GM23248 (cell line): ENCODE results near the gene SYNPO. TPM values are rescaled to one million over a fixed set of nuclear protein-coding genes. Genes with fewer than 3 reads are reported as not detected.

ENCODE experiments used
- DNase-seq: peaks from one replicate; pipeline ENCODE4 v3.0.0-alpha.2; 2015
- H2AFZ ChIP-seq: fragments of 200-600 bp; sonication (generic); 2 replicates; pipeline ENCODE4 v1.6.1; 2016; ENCODE audit warnings: antibody characterized with exemption
- H3F3A ChIP-seq: fragments of 200-600 bp; sonication (generic); 2 replicates; pipeline ENCODE4 v1.6.1; 2016; ENCODE audit warnings: mild to moderate bottlenecking, antibody characterized with exemption, mixed run types; ENCODE audit not compliant: insufficient read depth
- H3K27ac ChIP-seq: fragments of 200-600 bp; sonication (generic); 2 replicates; pipeline ENCODE4 v1.5.1; 2016; ENCODE audit warnings: mild to moderate bottlenecking
- H3K27me3 ChIP-seq: fragments of 200-600 bp; sonication (generic); replicated peaks from 2 replicates; pipeline ENCODE4 v1.6.1; 2016; ENCODE audit warnings: mild to moderate bottlenecking; ENCODE audit not compliant: insufficient read depth
- H3K36me3 ChIP-seq: fragments of 200-600 bp; sonication (generic); 2 replicates; pipeline ENCODE4 v1.6.1; 2016; ENCODE audit warnings: low read depth, mild to moderate bottlenecking
- H3K4me1 ChIP-seq: fragments of 200-600 bp; sonication (generic); 2 replicates; pipeline ENCODE4 v1.6.1; 2016; ENCODE audit warnings: mild to moderate bottlenecking; ENCODE audit not compliant: insufficient read depth
- H3K4me2 ChIP-seq: fragments of 200-600 bp; sonication (generic); one replicate; pipeline ENCODE4 v1.6.1; 2016; ENCODE audit warnings: mild to moderate bottlenecking; ENCODE audit not compliant: unreplicated experiment
- H3K4me3 ChIP-seq: fragments of 200-600 bp; sonication (generic); 2 replicates; pipeline ENCODE4 v1.5.1; 2016; ENCODE audit warnings: mild to moderate bottlenecking
- H3K79me2 ChIP-seq: fragments of 200-600 bp; sonication (generic); 2 replicates; pipeline ENCODE4 v1.6.1; 2016; ENCODE audit warnings: mild to moderate bottlenecking; ENCODE audit not compliant: insufficient read depth
- H3K9ac ChIP-seq: fragments of 200-600 bp; sonication (generic); 2 replicates; pipeline ENCODE4 v1.6.1; 2016; ENCODE audit warnings: mild to moderate bottlenecking
- H3K9me2 ChIP-seq: fragments of 200-600 bp; sonication (generic); 2 replicates; pipeline ENCODE4 v1.6.1; 2016; ENCODE audit warnings: mixed run types, mild to moderate bottlenecking, moderate library complexity; ENCODE audit not compliant: insufficient read depth
- H3K9me3 ChIP-seq: fragments of 200-600 bp; sonication (generic); one replicate; pipeline ENCODE4 v1.6.1; 2017; ENCODE audit warnings: low read depth
- H4K20me1 ChIP-seq: fragments of 200-600 bp; sonication (generic); 2 replicates; pipeline ENCODE4 v1.6.0; 2016; ENCODE audit not compliant: insufficient read depth
- EZH2 ChIP-seq: fragments of 200-600 bp; sonication (generic); IDR thresholded peaks from 2 replicates; pipeline ENCODE4 v1.6.1; 2018; ENCODE audit warnings: antibody characterized with exemption, mild to moderate bottlenecking; ENCODE audit not compliant: insufficient read depth, poor library complexity, severe bottlenecking
- EZH2phosphoT487 ChIP-seq: fragments of 200-600 bp; sonication (generic); IDR thresholded peaks from 2 replicates; pipeline ENCODE4 v1.6.1; 2018; ENCODE audit warnings: antibody characterized with exemption, moderate library complexity, mild to moderate bottlenecking, low read depth; ENCODE audit not compliant: insufficient read depth
- WGBS, 2 experiments: methylation state at CpG; one replicate each; pipeline ENCODE4 v1.1.6; 2015 to 2017; ENCODE audit warnings: low lambda C conversion rate in 2 of 2, low coverage in 1 of 2; ENCODE audit errors: missing lambda C conversion rate in 2 of 2; 5-methylcytosine and 5-hydroxymethylcytosine counted together
- in situ Hi-C: fragments of 300-500 bp; cut with MboI; formaldehyde crosslinking; loops from 2 replicates; pipeline ENCODE4 v1.15.0; 2020
- polyA plus RNA-seq: library from polyadenylated mRNA; unstranded; fragments of >200 nt; fragmentation: Nextera tagmentation; extraction: Ambion mirVana; gene quantifications from 2 replicates; pipeline ENCODE4 v1.2.1, GENCODE V29; 2016
- total RNA-seq: library from RNA; depleted of rRNA; stranded (reverse); fragments of >200 nt; shearing (Covaris generic); gene quantifications from 2 replicates; pipeline ENCODE4 v1.2.3, GENCODE V29; 2014

Gene SYNPO
- total and polyA plus RNA-seq, 2 experiments from 2014 or later, result 5.6 to 6.1 TPM

- WGBS, 2 experiments, result 97 to 98% methylated on average over 3 of the region's 3 CpGs
- no peaks in the 10 kb centered on the region for H3K27me3 ChIP-seq
- TF ChIP-seq EZH2phosphoT487 (no peak), EZH2 (no peak)
- peaks cover 7% of the 10 kb centered on the region for H3K79me2 ChIP-seq
- H3K36me3 ChIP-seq, result no peaks in the 10 kb centered on the region
- H3F3A ChIP-seq, result peaks cover 51% of the 10 kb centered on the region
- H3K9ac ChIP-seq, result no peak overlapping the region
- 0 out of 2 replicates have a peak overlapping the region, but pooled peaks have one; percentile 89 for H3K27ac ChIP-seq
- no peak overlapping the region for H2AFZ ChIP-seq
- no peaks in the 10 kb centered on the region for H3K9me3 ChIP-seq
- H4K20me1 ChIP-seq, result no peaks in the 10 kb centered on the region
- no peak overlapping the region for H3K4me3 ChIP-seq
- in situ Hi-C loops, result no loop called here
- peaks cover 72% of the 10 kb centered on the region for H3K4me1 ChIP-seq
- no peaks in the 10 kb centered on the region for H3K9me2 ChIP-seq
- DNase-seq, result no peak
- H3K4me2 ChIP-seq, result no peak overlapping the region
These were observed 1.1 kb upstream of the SYNPO start for GRCh38 chr5:150639377-150639692.

DNA sequence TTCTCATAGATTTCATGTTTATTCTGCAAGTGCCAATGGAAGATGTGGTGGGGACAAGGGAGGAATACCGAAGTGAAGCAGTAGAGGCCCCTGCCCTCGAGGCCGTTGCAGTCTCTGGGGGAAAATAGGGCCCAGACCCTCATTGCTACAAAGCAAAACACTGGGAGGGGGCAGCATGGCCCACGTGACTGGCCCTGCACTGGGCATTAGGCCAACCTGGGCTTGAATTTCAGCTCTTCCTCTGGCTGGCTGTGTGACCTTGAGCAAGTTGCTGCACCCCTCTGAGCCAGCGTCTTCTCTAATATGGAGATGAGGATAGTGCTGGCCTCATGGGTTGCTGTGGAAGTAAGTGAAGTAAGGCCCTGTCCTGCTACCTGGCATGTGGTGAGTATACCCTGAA, 709 bp upstream of the SYNPO start:
- Histone ChIP-seq H3K79me2 (peaks cover 11% of the 10 kb centered on the region), H3F3A (peaks cover 51% of the 10 kb centered on the region), H3K36me3 (no peaks in the 10 kb centered on the region), H3K27me3 (no peaks in the 10 kb centered on the region), H3K9ac (peak overlapping the region; percentile 66), H3K27ac (peak overlapping the region; percentile 89), H3K4me2 (peak overlapping the region; percentile 71), H4K20me1 (no peaks in the 10 kb centered on the region), H2AFZ (no peak overlapping the region), H3K9me3 (no peaks in the 10 kb centered on the region), H3K4me3 (0 out of 2 replicates have a peak overlapping the region, but pooled peaks have one; percentile 47), H3K9me2 (no peaks in the 10 kb centered on the region), H3K4me1 (peaks cover 76% of the 10 kb centered on the region)
- WGBS, 2 experiments, result 39 to 40% methylated on average over 5 of the region's 5 CpGs
- in situ Hi-C loops, result loop anchor here (10.0 kb wide), 1 partner anchor 175 kb away; no protein-coding TSS in a partner anchor
- TF ChIP-seq EZH2phosphoT487 (no peak), EZH2 (no peak)
- no peak for DNase-seq

DNA sequence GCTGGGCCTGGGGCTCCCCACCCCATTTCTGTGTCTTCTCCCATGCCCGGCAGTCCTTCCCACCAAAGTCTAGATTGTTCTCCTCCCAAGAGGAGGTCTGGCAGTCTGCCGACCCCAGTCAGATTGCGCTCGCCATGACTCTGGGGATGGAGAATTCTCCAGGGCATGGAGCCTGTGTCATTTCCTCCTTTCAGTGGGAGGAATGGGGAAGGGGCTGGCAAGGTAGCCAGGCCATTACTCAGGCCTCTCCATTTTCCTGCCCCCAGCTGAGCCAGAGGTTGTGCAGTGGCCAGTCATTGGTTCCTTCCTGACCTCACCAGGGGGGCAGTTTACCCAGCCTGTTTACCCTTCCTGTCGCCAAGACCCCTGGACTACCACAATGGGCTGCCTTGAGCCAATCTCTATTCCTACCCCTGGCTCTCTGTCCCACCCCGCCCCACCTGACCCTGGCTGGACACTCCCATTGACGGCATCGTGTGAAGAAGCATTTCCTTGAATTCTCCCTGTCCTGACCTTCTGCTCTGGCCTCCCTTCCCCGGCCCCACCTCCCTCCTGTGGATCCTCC, 628 bp downstream of the SYNPO start:
- H3K27ac ChIP-seq, result peak overlapping the region; percentile 89
- no peaks in the 10 kb centered on the region for H3K9me3 ChIP-seq
- peak overlapping the region; percentile 66 for H3K9ac ChIP-seq
- DNase-seq, result peak; percentile 86
- WGBS, 2 experiments, result 19 to 28% methylated on average over 9 of the region's 9 CpGs
- H2AFZ ChIP-seq, result no peak overlapping the region
- H3K4me1 ChIP-seq, result peaks cover 82% of the 10 kb centered on the region
- H3K79me2 ChIP-seq, result peaks cover 21% of the 10 kb centered on the region
- no peaks in the 10 kb centered on the region for H3K27me3 ChIP-seq
- peak overlapping the region; percentile 71 for H3K4me2 ChIP-seq
- peak overlapping the region; percentile 47 for H3K4me3 ChIP-seq
- H3F3A ChIP-seq, result peaks cover 44% of the 10 kb centered on the region
- no peak for TF ChIP-seq EZH2phosphoT487
- no peak for TF ChIP-seq EZH2
- in situ Hi-C loops, result loop anchor here (10.0 kb wide), 1 partner anchor 176 kb away; no protein-coding TSS in a partner anchor
- H3K9me2 ChIP-seq, result no peaks in the 10 kb centered on the region
- H3K36me3 ChIP-seq, result no peaks in the 10 kb centered on the region
- no peaks in the 10 kb centered on the region for H4K20me1 ChIP-seq

GRCh38 chr5:150641824-150642566, 1.5 kb downstream of the SYNPO start:
- in situ Hi-C loops, result loop anchor here (10.0 kb wide), 1 partner anchor 177 kb away; no protein-coding TSS in a partner anchor
- peak; percentile 38 for DNase-seq
- TF ChIP-seq EZH2phosphoT487 (no peak), EZH2 (no peak)

More at GRCh38 chr5:150641824-150642566, 1.5 kb downstream of the SYNPO start:
- H3K9ac ChIP-seq, result peak overlapping the region; percentile 66
- H3K4me3 ChIP-seq, result peak overlapping the region; percentile 47
- no peaks in the 10 kb centered on the region for H3K9me2 ChIP-seq
- peaks cover 73% of the 10 kb centered on the region for H3K4me1 ChIP-seq
- H3F3A ChIP-seq, result peaks cover 38% of the 10 kb centered on the region
- H2AFZ ChIP-seq, result no peak overlapping the region
- H3K79me2 ChIP-seq, result peaks cover 29% of the 10 kb centered on the region
- H3K4me2 ChIP-seq, result peak overlapping the region; percentile 71
- H3K36me3 ChIP-seq, result no peaks in the 10 kb centered on the region
- H3K27me3 ChIP-seq, result no peaks in the 10 kb centered on the region
- peak overlapping the region; percentile 89 for H3K27ac ChIP-seq
- no peaks in the 10 kb centered on the region for H3K9me3 ChIP-seq
- 57 to 58% methylated on average over 5 of the region's 5 CpGs for WGBS, 2 experiments
- no peaks in the 10 kb centered on the region for H4K20me1 ChIP-seq
